HepG2 (cell line): ENCODE data around the gene BIVM. TPM values are rescaled to one million over a fixed set of nuclear protein-coding genes. Genes with fewer than 3 reads are reported as not detected.

Experiments used
- ATF1 ChIP-seq: IDR thresholded peaks from 2 replicates; pipeline ENCODE4 v1.6.1; 2016; ENCODE audit warnings: mild to moderate bottlenecking, control low read depth
- CHCHD3 ChIP-seq: sonication (generic); formaldehyde crosslinking; IDR thresholded peaks from 2 replicates; pipeline ENCODE4 v1.8.0; 2022; ENCODE audit warnings: mild to moderate bottlenecking, missing genetic modification reagents, moderate library complexity
- GABPA ChIP-seq, 2 experiments: IDR thresholded peaks; 2 replicates each; pipeline ENCODE4 v1.6.1; 2011 to 2016; ENCODE audit warnings: low read depth in 2 of 2, low read length in 1 of 2, missing biosample characterization in 1 of 2, missing genetic modification characterization in 1 of 2
- HCFC1 ChIP-seq: fragments of 150-350 bp; IDR thresholded peaks from 2 replicates; pipeline ENCODE4 v1.6.1; 2014; ENCODE audit warnings: low read depth, low read length
- ISL2 ChIP-seq: sonication (generic); formaldehyde crosslinking; IDR thresholded peaks from 2 replicates; pipeline ENCODE4 v1.5.0; 2020; ENCODE audit warnings: missing genetic modification reagents
- JUN ChIP-seq: sonication (generic); formaldehyde crosslinking; IDR thresholded peaks from 2 replicates; pipeline ENCODE4 v1.4.0; 2020; ENCODE audit warnings: mild to moderate bottlenecking, missing genetic modification reagents
- POLR2G ChIP-seq: fragments of 200-400 bp; formaldehyde crosslinking; IDR thresholded peaks from 2 replicates; pipeline ENCODE4 v1.6.1; 2018; ENCODE audit warnings: mild to moderate bottlenecking, low read depth, low read length, moderate library complexity
- RFXAP ChIP-seq: sonication (generic); formaldehyde crosslinking; IDR thresholded peaks from 2 replicates; pipeline ENCODE4 v1.4.0; 2020; ENCODE audit warnings: missing genetic modification reagents, borderline replicate concordance
- SAFB2 ChIP-seq: sonication (generic); formaldehyde crosslinking; IDR thresholded peaks from 2 replicates; pipeline ENCODE4 v1.5.1; 2020; ENCODE audit warnings: missing genetic modification reagents, low read depth, mild to moderate bottlenecking, borderline replicate concordance
- TBL1XR1 ChIP-seq: fragments of 150-350 bp; IDR thresholded peaks from 2 replicates; pipeline ENCODE4 v1.6.1; 2014; ENCODE audit warnings: borderline replicate concordance, low read length; ENCODE audit not compliant: partially characterized antibody
- ZFX ChIP-seq: sonication (generic); formaldehyde crosslinking; IDR thresholded peaks from 2 replicates; pipeline ENCODE4 v1.4.0; 2020; ENCODE audit warnings: mild to moderate bottlenecking, low read depth, missing genetic modification reagents, moderate library complexity
- ZNF121 ChIP-seq: sonication (generic); formaldehyde crosslinking; IDR thresholded peaks from 2 replicates; pipeline ENCODE4 v1.5.0; 2020; ENCODE audit warnings: mild to moderate bottlenecking, missing genetic modification reagents
- ZNF34 ChIP-seq: sonication (generic); formaldehyde crosslinking; IDR thresholded peaks from 2 replicates; pipeline ENCODE4 v1.4.0; 2020; ENCODE audit warnings: mild to moderate bottlenecking, missing genetic modification reagents, borderline replicate concordance
- ZNF552 ChIP-seq: sonication (generic); formaldehyde crosslinking; IDR thresholded peaks from 2 replicates; pipeline ENCODE4 v1.9.0; 2022; ENCODE audit warnings: missing genetic modification reagents, mild to moderate bottlenecking, borderline replicate concordance
- ZNF709 ChIP-seq: sonication (generic); formaldehyde crosslinking; IDR thresholded peaks from 2 replicates; pipeline ENCODE4 v1.5.0; 2020; ENCODE audit warnings: mild to moderate bottlenecking, missing genetic modification reagents
- ZNF766 ChIP-seq: sonication (generic); formaldehyde crosslinking; IDR thresholded peaks from 2 replicates; pipeline ENCODE4 v1.5.0; 2020; ENCODE audit warnings: missing genetic modification reagents, borderline replicate concordance
- ZNF768 ChIP-seq: sonication (generic); formaldehyde crosslinking; IDR thresholded peaks from 2 replicates; pipeline ENCODE4 v1.4.0; 2020; ENCODE audit warnings: missing genetic modification reagents
- ZNF772 ChIP-seq: sonication (generic); formaldehyde crosslinking; IDR thresholded peaks from 2 replicates; pipeline ENCODE4 v1.5.0; 2020; ENCODE audit warnings: mild to moderate bottlenecking, missing genetic modification reagents
- ZNF782 ChIP-seq: sonication (generic); formaldehyde crosslinking; IDR thresholded peaks from 2 replicates; pipeline ENCODE4 v1.4.0; 2020; ENCODE audit warnings: missing genetic modification reagents, mild to moderate bottlenecking, borderline replicate concordance
- ZSCAN31 ChIP-seq: sonication (generic); formaldehyde crosslinking; IDR thresholded peaks from 2 replicates; pipeline ENCODE4 v1.5.0; 2020; ENCODE audit warnings: low read depth, mild to moderate bottlenecking, missing genetic modification reagents
- polyA plus RNA-seq, 8 experiments: library from polyadenylated mRNA; depleted of rRNA in 3 of 8; stranded (reverse) in 7 of 8; unstranded in 1 of 8; fragments of >200 nt; fragmentation: Illumina TruSeq in 4 of 8; extraction: Trizol in 4 of 8; gene quantifications; 2 replicates each; pipeline versions ENCODE4 v1.2.1 to v1.2.3, GENCODE V29; 2011 to 2016; ENCODE audit warnings: low read depth in 4 of 8, missing spikeins in 1 of 8, mixed read lengths in 1 of 8; ENCODE audit not compliant: insufficient read depth in 1 of 8
- total RNA-seq, 5 experiments: library from RNA; depleted of rRNA; stranded (reverse); fragments of >200 nt; fragmentation: Illumina TruSeq; extraction: Trizol; gene quantifications; 2 replicates each; pipeline ENCODE4 v1.2.3, GENCODE V29; 2016; ENCODE audit warnings: low read depth in 1 of 5
- TF ChIP-seq, protein P1 (sequence below): sonication (generic); formaldehyde crosslinking; IDR thresholded peaks from 2 replicates; pipeline ENCODE4 v1.5.1; 2020; ENCODE audit warnings: mild to moderate bottlenecking, moderate library complexity, missing genetic modification reagents
- TF ChIP-seq, protein P2 (sequence below): sonication (generic); formaldehyde crosslinking; IDR thresholded peaks from 2 replicates; pipeline ENCODE4 v1.5.0; 2020; ENCODE audit warnings: mild to moderate bottlenecking, missing genetic modification reagents
- TF ChIP-seq, protein P3 (sequence below): sonication (generic); formaldehyde crosslinking; IDR thresholded peaks from 2 replicates; pipeline ENCODE4 v1.4.0; 2020; ENCODE audit warnings: missing genetic modification reagents

Gene BIVM
- total and polyA plus RNA-seq, 2 of the 13 experiments (the other 11 are each of a cell fraction or from before 2014, with no cell fraction given), result 10.4 to 15.8 TPM

DNA sequence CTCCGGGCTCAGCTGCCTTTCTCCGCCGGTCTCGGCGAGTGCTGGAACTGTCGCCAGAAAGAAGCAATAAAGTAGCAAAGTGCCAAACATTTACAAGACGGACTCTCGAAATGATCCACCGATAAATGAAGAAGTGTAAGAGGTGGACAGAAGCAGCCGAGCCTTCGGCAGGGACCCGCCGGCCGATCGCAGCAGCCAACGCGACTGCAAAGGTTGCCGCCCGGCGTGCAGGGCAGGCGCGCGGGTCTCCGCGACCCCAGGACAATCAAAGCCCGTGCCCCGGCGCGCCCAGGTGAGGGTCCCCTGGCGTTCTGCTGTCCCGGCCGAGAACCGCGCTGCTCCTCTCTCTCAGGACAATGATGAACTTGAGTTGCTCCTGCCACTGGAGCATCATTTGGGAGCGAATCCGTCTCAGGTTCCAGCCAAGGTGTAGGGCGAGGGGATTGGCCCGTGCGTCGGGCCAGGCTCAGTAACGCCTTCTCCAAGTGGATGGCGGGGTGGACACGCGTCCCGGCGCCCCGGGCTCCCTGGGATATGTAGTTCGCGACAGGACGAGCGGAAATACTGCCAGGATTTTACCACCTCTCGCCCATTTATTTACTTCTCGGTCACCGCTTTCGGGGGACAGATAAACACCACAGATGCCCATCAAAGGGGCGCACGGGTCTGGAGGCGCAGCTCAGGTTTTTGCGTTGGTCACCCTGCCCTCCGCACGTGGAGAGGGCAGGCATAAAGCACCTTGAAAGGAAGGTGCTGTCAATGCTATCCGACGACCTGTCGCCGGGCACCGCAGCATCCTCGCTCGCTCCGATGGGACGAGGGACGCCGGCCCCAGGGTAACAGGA is at the start of gene BIVM, which contains the start of gene POGLUT2 (continued):
- TF ChIP-seq, protein P1, sequence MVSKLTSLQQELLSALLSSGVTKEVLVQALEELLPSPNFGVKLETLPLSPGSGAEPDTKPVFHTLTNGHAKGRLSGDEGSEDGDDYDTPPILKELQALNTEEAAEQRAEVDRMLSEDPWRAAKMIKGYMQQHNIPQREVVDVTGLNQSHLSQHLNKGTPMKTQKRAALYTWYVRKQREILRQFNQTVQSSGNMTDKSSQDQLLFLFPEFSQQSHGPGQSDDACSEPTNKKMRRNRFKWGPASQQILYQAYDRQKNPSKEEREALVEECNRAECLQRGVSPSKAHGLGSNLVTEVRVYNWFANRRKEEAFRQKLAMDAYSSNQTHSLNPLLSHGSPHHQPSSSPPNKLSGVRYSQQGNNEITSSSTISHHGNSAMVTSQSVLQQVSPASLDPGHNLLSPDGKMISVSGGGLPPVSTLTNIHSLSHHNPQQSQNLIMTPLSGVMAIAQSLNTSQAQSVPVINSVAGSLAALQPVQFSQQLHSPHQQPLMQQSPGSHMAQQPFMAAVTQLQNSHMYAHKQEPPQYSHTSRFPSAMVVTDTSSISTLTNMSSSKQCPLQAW (CRISPR knock-in tag), result 0 out of 2 replicates have a peak, but pooled peaks have one; percentile 32
- peak; percentile 92 for TF ChIP-seq ATF1
- peak; percentile 23; the same call in 1 of the 2 replicates for TF ChIP-seq ZNF552 (CRISPR knock-in tag)
- TF ChIP-seq JUN (CRISPR knock-in tag), result 0 out of 2 replicates have a peak, but pooled peaks have one; percentile 47
- TF ChIP-seq SAFB2 (CRISPR knock-in tag), result peak; percentile 38; the same call in 1 of the 2 replicates
- TF ChIP-seq ZNF766, result peak; percentile 23; the same call in 1 of the 2 replicates
- TF ChIP-seq ZSCAN31 (CRISPR knock-in tag), result peak; percentile 72
- TF ChIP-seq, protein P2, sequence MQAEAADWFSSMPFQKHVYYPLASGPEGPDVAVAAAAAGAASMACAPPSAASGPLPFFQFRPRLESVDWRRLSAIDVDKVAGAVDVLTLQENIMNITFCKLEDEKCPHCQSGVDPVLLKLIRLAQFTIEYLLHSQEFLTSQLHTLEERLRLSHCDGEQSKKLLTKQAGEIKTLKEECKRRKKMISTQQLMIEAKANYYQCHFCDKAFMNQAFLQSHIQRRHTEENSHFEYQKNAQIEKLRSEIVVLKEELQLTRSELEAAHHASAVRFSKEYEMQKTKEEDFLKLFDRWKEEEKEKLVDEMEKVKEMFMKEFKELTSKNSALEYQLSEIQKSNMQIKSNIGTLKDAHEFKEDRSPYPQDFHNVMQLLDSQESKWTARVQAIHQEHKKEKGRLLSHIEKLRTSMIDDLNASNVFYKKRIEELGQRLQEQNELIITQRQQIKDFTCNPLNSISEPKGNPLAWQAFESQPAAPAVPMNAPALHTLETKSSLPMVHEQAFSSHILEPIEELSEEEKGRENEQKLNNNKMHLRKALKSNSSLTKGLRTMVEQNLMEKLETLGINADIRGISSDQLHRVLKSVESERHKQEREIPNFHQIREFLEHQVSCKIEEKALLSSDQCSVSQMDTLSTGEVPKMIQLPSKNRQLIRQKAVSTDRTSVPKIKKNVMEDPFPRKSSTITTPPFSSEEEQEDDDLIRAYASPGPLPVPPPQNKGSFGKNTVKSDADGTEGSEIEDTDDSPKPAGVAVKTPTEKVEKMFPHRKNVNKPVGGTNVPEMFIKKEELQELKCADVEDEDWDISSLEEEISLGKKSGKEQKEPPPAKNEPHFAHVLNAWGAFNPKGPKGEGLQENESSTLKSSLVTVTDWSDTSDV (CRISPR knock-in tag), result 0 out of 2 replicates have a peak, but pooled peaks have one; percentile 62
- no peak for TF ChIP-seq ZNF709
- TF ChIP-seq, protein P3, sequence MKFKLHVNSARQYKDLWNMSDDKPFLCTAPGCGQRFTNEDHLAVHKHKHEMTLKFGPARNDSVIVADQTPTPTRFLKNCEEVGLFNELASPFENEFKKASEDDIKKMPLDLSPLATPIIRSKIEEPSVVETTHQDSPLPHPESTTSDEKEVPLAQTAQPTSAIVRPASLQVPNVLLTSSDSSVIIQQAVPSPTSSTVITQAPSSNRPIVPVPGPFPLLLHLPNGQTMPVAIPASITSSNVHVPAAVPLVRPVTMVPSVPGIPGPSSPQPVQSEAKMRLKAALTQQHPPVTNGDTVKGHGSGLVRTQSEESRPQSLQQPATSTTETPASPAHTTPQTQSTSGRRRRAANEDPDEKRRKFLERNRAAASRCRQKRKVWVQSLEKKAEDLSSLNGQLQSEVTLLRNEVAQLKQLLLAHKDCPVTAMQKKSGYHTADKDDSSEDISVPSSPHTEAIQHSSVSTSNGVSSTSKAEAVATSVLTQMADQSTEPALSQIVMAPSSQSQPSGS, result peak; percentile 63; the same call in 1 of the 2 replicates
- 0 out of 2 replicates have a peak, but pooled peaks have one; percentile 57 for TF ChIP-seq ZNF34 (CRISPR knock-in tag)
- no peak for TF ChIP-seq ZNF121 (CRISPR knock-in tag)
- peak; percentile 95 for TF ChIP-seq HCFC1
- TF ChIP-seq TBL1XR1, result no peak
- peak; percentile 30; the same call in 1 of the 2 replicates for TF ChIP-seq ZNF782
- no peak for TF ChIP-seq CHCHD3 (CRISPR knock-in tag)
- no peak for TF ChIP-seq ZNF768 (CRISPR knock-in tag)
- TF ChIP-seq ZNF772 (CRISPR knock-in tag), result peak; percentile 79; the same call in 1 of the 2 replicates
- peak; percentile 23; the same call in 1 of the 2 replicates for TF ChIP-seq GABPA (IDR thresholded peaks at IDR 0.05; ENCODE audit: low read depth, low read length)
- TF ChIP-seq GABPA (CRISPR knock-in tag; IDR thresholded peaks at IDR 0.05; ENCODE audit: low read depth), result peak; percentile 80
- peak; percentile 33; the same call in 1 of the 2 replicates for TF ChIP-seq ZFX
- TF ChIP-seq RFXAP (CRISPR knock-in tag), result no peak
- TF ChIP-seq ISL2 (CRISPR knock-in tag), result 0 out of 2 replicates have a peak, but pooled peaks have one; percentile 39
- peak; percentile 71 for TF ChIP-seq POLR2G
